CD4-positive, alpha-beta T cell treated with Interleukin-4 for 1 hour (primary cell): ENCODE results near the gene TMED3.

ENCODE experiments used
- DNase-seq, 2 donors: peaks; one replicate each; pipeline ENCODE4 v3.0.0-alpha.2; 2020 to 2022

The TMED3 gene

GRCh38 chr15:79310985-79311900 is at the start of gene TMED3:
Gene TMED3, plus strand, starts transcription at chr15:79311112. Its CDS starts 138 bp downstream, at chr15:79311250.
- peak; percentile 86 to 90 for DNase-seq

- no peak for DNase-seq
These were observed 49.1 kb upstream of the TMED3 start for GRCh38 chr15:79261836-79262235.

GRCh38 chr15:79265167-79265566 is 45.7 kb upstream of the TMED3 start:
- DNase-seq: no peak

DNA sequence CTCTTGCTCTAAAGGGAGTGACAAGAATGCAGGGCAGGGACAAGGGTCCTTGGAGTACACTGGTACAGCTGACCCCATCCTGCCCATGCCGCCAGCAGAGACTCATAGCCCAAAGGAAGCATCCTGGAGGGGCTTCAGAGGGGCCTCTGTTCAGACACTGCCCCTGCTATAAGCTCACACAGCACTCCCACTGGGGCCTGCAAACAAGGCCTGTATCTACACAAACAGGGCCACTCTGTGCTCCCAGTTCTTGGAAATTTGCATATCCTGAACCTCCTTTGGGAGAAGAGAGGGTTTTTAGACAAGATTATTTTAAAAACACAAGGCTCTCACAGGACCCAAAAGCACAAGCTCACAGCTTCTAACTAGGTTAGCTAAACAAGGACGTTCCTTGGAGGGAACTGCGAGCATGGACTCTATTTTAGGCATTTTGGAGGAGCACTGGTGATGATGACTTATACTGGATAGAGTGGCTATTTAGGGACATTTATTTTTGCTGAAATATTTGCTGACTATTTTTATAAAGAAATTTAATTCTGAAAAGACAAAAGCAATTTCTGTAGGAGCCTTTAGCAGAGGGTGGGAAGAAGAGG is 44.8 kb upstream of the TMED3 start:
- no peak for DNase-seq

DNA sequence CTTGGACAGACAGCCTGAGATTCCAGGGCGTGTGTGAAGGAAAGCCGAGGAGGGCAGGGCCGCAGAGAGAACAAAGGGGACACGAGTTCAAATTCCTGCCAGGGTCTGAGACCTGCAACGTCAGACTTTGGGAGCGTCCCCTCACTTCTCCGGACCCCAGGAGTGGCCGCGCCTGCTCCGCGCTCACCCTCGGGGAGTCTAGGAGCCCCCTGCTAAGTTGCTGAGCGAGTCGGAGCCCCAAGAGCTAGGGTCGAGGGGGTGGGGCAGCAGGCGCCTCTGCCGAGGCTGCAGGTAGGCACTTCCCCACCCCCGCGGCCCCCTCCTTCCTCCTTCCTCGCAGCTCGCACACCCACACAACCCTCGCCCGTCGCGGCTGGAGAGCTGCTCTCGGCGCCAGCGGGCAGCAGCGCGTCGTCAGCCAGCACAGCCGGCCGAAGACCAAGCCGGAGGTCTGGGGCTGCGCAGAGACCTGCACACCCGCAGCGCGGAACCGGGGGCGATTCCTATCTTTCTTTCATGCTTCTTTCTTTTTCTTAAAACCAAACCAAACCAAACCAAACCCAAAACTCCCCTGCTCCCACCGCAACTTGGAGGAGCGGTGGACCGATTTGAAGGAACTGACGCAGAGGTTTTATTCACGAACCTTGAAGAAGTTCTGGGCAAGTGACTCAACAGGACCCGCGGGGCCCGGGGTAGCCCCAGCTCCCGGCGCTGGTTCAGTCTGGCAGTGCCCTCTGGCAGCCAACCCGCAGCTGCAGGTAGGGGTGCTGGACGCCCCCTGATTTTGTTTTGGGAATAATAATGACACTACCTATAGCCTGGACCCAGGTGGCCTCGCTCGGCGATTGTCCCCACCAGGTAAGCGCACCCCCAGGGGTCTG is 28.3 kb upstream of the TMED3 start, which contains the start of gene ANKRD34C:
ANKRD34C (plus strand) TSS at position 352 of the 881 bp plus-strand sequence. CDS start 10,563 bp downstream, outside the sequence.
- no peak for DNase-seq

DNA sequence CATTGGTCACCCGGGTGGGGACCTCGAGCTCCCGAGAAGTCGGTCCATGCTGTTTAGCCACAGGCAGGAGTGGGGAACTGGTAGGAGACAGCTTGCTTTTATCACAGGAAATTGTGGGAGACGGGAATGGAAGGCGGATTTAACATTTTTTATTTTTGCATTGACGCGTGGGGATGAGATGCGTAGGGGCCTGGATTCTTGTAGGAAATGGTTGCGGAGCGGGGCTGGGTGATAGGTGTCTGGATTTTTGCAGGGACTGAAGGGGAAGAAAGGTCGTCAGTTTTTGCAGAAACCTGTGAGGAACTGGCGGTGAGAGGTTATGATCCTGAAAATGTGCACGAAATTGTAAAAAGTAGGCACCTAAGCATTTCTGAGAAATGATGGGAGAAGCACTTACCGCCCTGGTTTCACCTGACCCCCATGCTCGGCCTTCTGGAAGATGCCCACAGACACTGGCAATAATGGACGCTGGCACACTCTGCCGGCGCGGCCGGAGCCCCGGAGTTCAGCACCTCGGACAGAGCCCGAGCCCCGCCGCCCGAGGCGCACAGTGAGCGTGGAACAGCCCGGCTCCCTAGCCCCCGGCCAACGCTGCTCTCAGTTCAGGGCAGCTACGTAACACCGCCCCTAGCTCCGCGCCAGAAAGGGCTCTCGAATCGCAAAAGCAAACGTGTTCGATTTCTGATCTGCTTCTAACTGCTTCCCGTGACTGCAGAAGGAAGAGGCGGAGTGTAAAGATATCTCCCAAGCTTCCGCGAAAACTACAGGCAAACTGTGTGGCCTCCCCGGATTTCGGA is 27.5 kb upstream of the TMED3 start:
- DNase-seq: no peak

GRCh38 chr15:79290642-79291275 is 20.2 kb upstream of the TMED3 start:
- DNase-seq: no peak

DNA sequence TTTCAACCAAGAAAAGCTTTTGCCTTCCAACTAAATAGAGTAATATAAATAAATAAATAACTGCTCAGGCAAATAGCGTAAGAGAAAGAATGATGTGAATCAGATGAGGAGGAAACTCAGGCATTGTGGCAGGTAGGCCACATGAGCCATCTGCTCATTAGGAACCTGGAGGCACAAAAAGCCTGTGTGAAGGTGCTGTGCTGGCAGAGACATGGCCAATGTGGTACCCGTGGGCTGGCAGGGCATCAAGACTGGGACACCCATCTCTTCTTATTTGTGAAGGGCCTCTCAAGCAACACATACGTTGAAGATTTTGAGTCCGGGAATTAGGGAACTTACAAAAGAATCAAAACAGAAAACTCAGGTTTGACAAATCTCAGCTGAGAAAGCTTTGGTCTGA is 18.9 kb upstream of the TMED3 start:
- DNase-seq: no peak

GRCh38 chr15:79294075-79294474 is 16.8 kb upstream of the TMED3 start:
- no peak for DNase-seq

- no peak for DNase-seq
These were observed 14.3 kb upstream of the TMED3 start for GRCh38 chr15:79296583-79296982.

DNA sequence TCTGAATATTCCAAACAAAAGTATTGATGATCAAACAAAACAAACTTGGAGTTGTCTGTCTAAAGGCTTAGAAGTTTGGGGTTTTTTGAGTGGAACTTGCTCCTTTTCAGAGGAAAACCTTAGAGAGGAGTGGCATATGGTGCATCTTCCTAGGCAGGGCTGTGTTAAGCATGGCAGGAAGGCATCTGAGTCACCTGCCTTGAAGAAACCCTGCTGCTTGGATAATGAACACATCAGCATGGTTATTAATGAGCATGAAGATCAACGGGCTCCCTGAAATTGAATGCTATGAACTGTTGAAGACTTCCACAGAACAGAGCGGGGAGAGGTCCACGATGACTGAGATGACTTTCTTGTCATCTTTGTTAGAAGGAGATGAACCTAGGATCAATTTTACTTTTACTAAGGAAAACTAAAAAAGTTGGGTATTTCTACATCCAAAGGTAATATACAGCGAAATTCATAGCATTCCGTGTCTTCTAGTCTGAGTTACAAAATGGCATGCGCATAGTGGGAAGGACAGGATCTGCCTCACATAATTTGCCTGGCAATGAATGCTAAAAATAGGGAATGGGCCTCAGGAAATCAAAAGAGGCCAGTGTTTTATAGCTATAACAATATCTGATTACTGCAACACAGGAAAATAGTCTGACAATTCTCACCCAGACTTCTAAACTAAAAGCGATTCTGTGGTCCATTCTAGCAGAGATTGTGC is 11.6 kb upstream of the TMED3 start:
- no peak for DNase-seq

DNA sequence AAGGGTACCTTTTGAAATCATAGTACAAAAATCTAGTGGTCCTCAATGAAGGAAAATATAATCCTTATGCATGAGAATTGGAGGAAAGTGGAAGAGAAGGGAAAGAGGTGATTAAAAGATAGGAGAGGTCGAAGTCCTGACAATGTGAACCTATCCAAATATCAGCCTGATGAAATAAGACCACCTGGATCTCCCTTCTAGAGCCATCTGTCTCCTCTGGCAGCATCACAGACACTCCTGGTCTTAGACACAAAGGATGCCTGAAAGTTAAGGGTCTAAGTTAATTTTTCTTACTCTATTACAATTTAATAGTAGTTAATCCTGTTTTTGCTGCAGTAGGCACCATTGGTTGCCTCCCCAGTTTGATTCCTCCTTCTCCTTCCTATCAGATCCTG is 11.1 kb upstream of the TMED3 start:
- DNase-seq: no peak

DNA sequence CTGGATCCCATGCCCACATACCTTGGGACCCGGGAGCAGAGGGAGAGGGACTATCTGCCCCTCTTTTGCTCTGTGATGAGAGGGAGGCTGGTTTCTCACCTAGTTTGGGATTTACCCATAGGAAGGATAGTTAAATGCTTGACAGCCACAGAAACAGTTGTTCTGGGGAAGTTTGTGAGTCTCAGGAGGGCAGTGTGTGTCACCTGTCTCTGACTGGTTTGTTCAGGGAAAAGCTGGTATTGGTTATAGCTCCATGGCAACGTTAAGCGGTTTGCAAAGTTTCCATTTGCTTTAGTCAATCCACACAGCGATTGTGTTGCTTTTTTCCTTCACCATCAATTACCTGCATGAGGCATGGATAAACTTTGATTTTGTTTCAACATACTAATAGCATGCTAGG is 3.7 kb upstream of the TMED3 start:
- no peak for DNase-seq

- DNase-seq: no peak
These were observed 2.0 kb upstream of the TMED3 start for GRCh38 chr15:79308874-79309273.

DNA sequence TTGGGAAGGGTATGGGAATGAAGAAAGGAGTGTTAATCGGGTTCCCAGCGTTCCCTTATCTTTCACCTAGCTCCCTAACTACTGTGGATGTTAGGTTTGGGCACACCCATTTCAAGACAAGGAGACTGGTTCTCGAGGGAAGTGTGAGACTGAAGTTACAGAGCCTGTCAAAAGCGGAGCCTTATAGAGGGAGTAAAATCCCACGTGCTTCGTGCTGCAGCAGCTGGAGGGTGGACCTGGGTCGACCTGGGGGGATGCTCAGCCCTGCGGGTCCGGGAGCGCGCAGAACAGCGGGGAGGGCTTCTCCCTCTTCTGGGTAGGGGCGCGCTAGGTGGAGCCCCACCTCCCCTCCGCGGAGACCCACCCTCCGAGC is 314 bp upstream of the TMED3 start:
- no peak for DNase-seq

DNA sequence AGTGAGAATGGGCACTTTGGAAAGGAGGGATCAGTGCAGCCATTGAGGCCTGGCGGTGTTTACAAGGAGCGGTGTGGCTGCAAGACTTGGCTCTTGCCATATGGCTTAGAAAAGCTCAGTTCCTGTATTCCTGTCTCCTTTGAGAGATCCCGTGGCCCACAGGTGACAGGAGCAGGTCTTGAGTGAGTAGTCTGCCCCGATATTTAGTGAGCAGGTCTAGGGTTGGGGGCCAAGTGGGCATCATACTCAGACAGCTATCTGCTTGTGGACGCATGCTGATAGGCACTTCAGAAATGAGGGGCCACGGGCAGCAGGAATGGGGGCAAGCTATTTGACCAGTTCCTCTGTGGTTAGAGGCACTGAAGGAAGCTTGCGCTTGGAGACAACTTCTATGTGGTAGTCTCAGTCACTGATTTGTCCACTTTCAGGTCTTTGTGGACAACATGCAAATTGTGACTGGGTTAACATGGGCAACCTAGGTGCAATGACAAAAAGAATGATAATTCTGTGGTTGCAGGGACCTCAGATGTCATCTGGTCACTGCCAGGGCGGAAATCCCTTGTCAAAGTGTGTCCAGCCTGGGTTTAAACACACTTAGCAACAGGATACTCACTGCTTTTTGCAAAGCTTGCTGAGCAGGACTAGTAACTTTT is 1.1 kb downstream of the TMED3 start:
- no peak for DNase-seq

DNA sequence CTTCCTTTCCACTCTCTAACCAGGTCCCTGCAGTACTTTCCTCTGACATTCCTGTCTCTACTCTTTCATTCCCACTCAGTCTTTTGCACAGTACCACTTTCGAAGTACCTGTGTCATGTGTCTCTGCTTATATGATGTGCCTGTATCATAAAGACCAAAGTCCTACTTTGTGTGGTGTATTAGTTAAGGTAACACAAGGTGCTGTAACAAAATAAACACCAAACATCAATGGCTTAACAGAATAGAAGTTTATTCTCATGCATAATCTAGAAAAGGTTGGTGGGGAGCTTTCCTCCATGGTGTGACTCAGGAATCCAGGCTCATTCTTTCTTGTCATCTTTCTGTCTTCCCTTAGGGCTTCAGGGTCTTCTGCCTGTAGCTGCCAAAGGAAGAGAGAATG is 3.3 kb downstream of the TMED3 start:
- DNase-seq: no peak

DNA sequence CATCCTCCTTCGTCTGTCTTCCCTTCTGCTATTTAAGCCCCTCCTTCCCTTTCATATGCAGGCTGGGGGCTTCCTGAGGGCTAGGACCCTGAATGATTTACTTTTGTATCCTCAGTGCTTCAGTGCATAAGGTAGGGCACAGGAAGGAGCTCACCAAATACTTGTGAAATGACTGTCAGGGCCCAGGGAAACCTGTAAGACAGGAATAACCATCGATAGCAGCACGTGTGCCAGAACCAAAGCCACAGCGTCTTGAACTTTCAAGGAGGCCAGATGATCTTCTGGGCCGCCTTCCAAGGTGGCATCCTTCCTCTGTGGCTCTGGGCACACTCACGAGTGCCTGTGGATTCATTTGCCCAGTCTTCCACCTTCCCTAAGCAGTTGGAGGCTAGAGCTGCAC is 3.9 kb downstream of the TMED3 start:
- no peak for DNase-seq

GRCh38 chr15:79315623-79316328 is 4.9 kb downstream of the TMED3 start:
- DNase-seq: no peak

GRCh38 chr15:79316864-79317263 is 6.0 kb downstream of the TMED3 start:
- DNase-seq: no peak
